HepG2 (cell line): Measurements from ENCODE around the gene PAPPA. TPM values are rescaled to one million over a fixed set of nuclear protein-coding genes. Genes with fewer than 3 reads are reported as not detected.

ENCODE experiments used
- ATAC-seq: fragments of 200-7000 bp; cut with Tn5 transposase; 3 replicates; pipeline ENCODE4 v1.9.1; 2020; ENCODE audit warnings: mild to moderate bottlenecking, moderate library complexity
- BruUV-seq: library from RNA; stranded (reverse); fragments of 400-500 nt; replicated peaks from 2 replicates; lab custom pipeline; 2021; lab: Mats Ljungman, UMichigan
- CTCF ChIA-PET: fragments of 300-600 bp; formaldehyde crosslinking; extraction: SDS; loops from one replicate; lab custom pipeline; 2021; ENCODE audit warnings: low total read pairs, inconsistent platforms, low intra/inter-chr PET ratio; lab: Yijun Ruan, JAX
- POLR2A ChIA-PET: fragments of 350-600 bp; sonication (Branson Sonifier 250); formaldehyde crosslinking; loops from one replicate; lab custom pipeline; 2020; ENCODE audit warnings: antibody characterized with exemption, inconsistent platforms; lab: Yijun Ruan, JAX
- DNase-seq: peaks from one replicate; pipeline ENCODE4 v3.0.0-alpha.2; 2015; ENCODE audit warnings: low spot score
- FAIRE-seq: peaks from 3 replicates; lab custom pipeline; 2011; peaks lifted over from hg19 to GRCh38; lab: Jason Lieb, UNC
- H2AFZ ChIP-seq: one replicate; pipeline ENCODE4 v1.6.1; 2011; ENCODE audit warnings: low read length, inconsistent platforms
- H3K27ac ChIP-seq: fragments of 300-600 bp; 3 replicates; pipeline ENCODE4 v1.8.0; 2011; ENCODE audit warnings: mixed run types, mild to moderate bottlenecking, mixed read lengths, low read length, inconsistent platforms; ENCODE audit not compliant: insufficient read depth; ENCODE audit errors: extremely low read length
- H3K27me3 ChIP-seq, 2 experiments: fragments of 200-600 bp in 1 of 2; 2 replicates in 1 of 2; 3 replicates in 1 of 2; pipeline versions ENCODE4 v1.6.0 to v1.8.0; 2011; ENCODE audit warnings: low read length in 2 of 2, mild to moderate bottlenecking in 2 of 2, moderate library complexity in 2 of 2, inconsistent platforms in 1 of 2; ENCODE audit not compliant: insufficient read depth in 2 of 2, control insufficient read depth in 1 of 2
- H3K36me3 ChIP-seq, 2 experiments: fragments of 200-600 bp in 1 of 2; replicated peaks in 1 of 2; 2 replicates in 1 of 2; 3 replicates in 1 of 2; pipeline versions ENCODE4 v1.5.1 to v1.8.0; 2011; ENCODE audit warnings: low read length in 2 of 2, inconsistent platforms in 1 of 2; ENCODE audit not compliant: insufficient read depth in 2 of 2, control insufficient read depth in 1 of 2
- H3K4me1 ChIP-seq: 2 replicates; pipeline ENCODE4 v1.5.1; 2012; ENCODE audit warnings: low read length, inconsistent platforms; ENCODE audit not compliant: insufficient read depth
- H3K4me2 ChIP-seq: 2 replicates; pipeline ENCODE4 v1.6.0; 2011; ENCODE audit warnings: low read depth, low read length, inconsistent platforms
- H3K4me3 ChIP-seq, 3 experiments: fragments of 200-600 bp in 1 of 3; sonication (generic), shearing (Covaris generic) in 1 of 3; replicated peaks in 1 of 3; 2 replicates each; pipeline ENCODE4 v1.5.1; 2011 to 2016; ENCODE audit warnings: low read length in 3 of 3, inconsistent platforms in 2 of 3, low read depth in 2 of 3, mild to moderate bottlenecking in 2 of 3, control low read depth in 1 of 3, mixed read lengths in 1 of 3; ENCODE audit not compliant: insufficient read depth in 1 of 3
- H3K79me2 ChIP-seq: one replicate; pipeline ENCODE4 v1.6.1; 2011; ENCODE audit warnings: low read length, inconsistent platforms; ENCODE audit not compliant: insufficient read depth
- H3K9ac ChIP-seq: 2 replicates; pipeline ENCODE4 v1.6.0; 2011; ENCODE audit warnings: mild to moderate bottlenecking, low read depth, low read length, inconsistent platforms; ENCODE audit not compliant: insufficient read depth
- H3K9me3 ChIP-seq: 2 replicates; pipeline ENCODE4 v1.5.1; 2012; ENCODE audit warnings: mild to moderate bottlenecking, low read length
- H4K20me1 ChIP-seq: 2 replicates; pipeline ENCODE4 v1.6.0; 2011; ENCODE audit warnings: inconsistent platforms, mild to moderate bottlenecking, low read length, moderate library complexity; ENCODE audit not compliant: insufficient read depth
- ATAD3A ChIP-seq: sonication (generic); formaldehyde crosslinking; IDR thresholded peaks from 2 replicates; pipeline ENCODE4 v1.4.0; 2020; ENCODE audit warnings: missing genetic modification reagents
- DMAP1 ChIP-seq: IDR thresholded peaks from 2 replicates; pipeline ENCODE4 v1.6.1; 2016
- KAT7 ChIP-seq: IDR thresholded peaks from 2 replicates; pipeline ENCODE4 v1.6.1; 2018; ENCODE audit warnings: borderline replicate concordance, missing compliant biosample characterization
- MIER3 ChIP-seq: IDR thresholded peaks from 2 replicates; pipeline ENCODE4 v1.6.1; 2016; ENCODE audit warnings: missing compliant biosample characterization, borderline replicate concordance
- SNRNP70 ChIP-seq: fragments of 200-400 bp; formaldehyde crosslinking; IDR thresholded peaks from 2 replicates; pipeline ENCODE4 v1.6.1; 2017; ENCODE audit warnings: mild to moderate bottlenecking, low read depth, low read length, moderate library complexity
- SUZ12 ChIP-seq: fragments of 150-350 bp; IDR thresholded peaks from 2 replicates; pipeline ENCODE4 v1.6.1; 2014; ENCODE audit warnings: low read depth, low read length
- ZNF124 ChIP-seq: sonication (generic); formaldehyde crosslinking; IDR thresholded peaks from 2 replicates; pipeline ENCODE4 v1.4.0; 2020; ENCODE audit warnings: missing genetic modification reagents
- ZNF746 ChIP-seq: sonication (generic); formaldehyde crosslinking; IDR thresholded peaks from 2 replicates; pipeline ENCODE4 v1.8.0; 2022; ENCODE audit warnings: mild to moderate bottlenecking, missing genetic modification reagents
- WGBS: methylation state at CpG from one replicate; pipeline ENCODE4 v1.1.6; 2017; ENCODE audit warnings: low lambda C conversion rate; 5-methylcytosine and 5-hydroxymethylcytosine counted together
- in situ Hi-C: cut with HindIII; loops from 2 replicates; pipeline ENCODE4 v1.10.0; 2017; ENCODE audit warnings: low pct_unique_long_range_greater_than_20kb; ENCODE audit not compliant: extremely low pct_ligation_motif_present
- intact Hi-C: fragments of 100-400 bp; cut with micrococcal nuclease; formaldehyde crosslinking; loops from one replicate; pipeline ENCODE4 v1.10.0; 2022; ENCODE audit not compliant: unreplicated experiment
- polyA plus RNA-seq, 8 experiments: library from polyadenylated mRNA; depleted of rRNA in 3 of 8; stranded (reverse) in 7 of 8; unstranded in 1 of 8; fragments of >200 nt; fragmentation: Illumina TruSeq in 4 of 8; extraction: Trizol in 4 of 8; gene quantifications; 2 replicates each; pipeline versions ENCODE4 v1.2.1 to v1.2.3, GENCODE V29; 2011 to 2016; ENCODE audit warnings: low read depth in 4 of 8, missing spikeins in 1 of 8, mixed read lengths in 1 of 8; ENCODE audit not compliant: insufficient read depth in 1 of 8
- total RNA-seq, 5 experiments: library from RNA; depleted of rRNA; stranded (reverse); fragments of >200 nt; fragmentation: Illumina TruSeq; extraction: Trizol; gene quantifications; 2 replicates each; pipeline ENCODE4 v1.2.3, GENCODE V29; 2016; ENCODE audit warnings: low read depth in 1 of 5
- TF ChIP-seq, protein P1 (sequence below): IDR thresholded peaks from 2 replicates; pipeline ENCODE4 v1.6.1; 2016; ENCODE audit warnings: low read depth, missing genetic modification reagents, missing compliant biosample characterization
- TF ChIP-seq, protein P2 (sequence below): IDR thresholded peaks from 2 replicates; pipeline ENCODE4 v1.6.1; 2016; ENCODE audit warnings: missing genetic modification reagents, missing compliant biosample characterization

The PAPPA gene
- total and polyA plus RNA-seq, 2 of the 13 experiments (the other 11 are each of a cell fraction or from before 2014, with no cell fraction given) = 0.09 to 0.11 TPM

DNA sequence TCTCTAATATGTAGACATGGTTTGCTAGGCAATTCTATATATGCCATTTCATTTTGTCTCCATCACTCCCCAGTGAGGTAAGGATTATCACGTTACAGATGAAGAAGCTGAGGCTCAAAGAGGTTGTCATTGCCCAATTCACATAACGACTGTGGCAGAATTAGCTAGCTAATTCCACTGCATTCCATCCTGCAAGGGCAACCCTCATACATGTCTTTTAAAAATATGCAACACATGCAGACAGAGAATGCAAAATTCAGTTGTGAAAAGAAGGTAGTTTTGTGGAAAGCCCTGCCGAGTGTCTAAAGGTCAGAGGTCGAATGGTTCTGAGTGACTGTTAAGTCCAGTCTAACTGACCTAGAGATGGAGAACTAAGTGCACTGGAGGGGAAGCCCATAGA, 219.2 kb downstream of the PAPPA start:
- Histone ChIP-seq H3K27ac (no peak overlapping the region), H2AFZ (no peak overlapping the region), H4K20me1 (no peaks in the 10 kb centered on the region), H3K36me3 (no peaks in the 10 kb centered on the region), H3K27me3 (no peaks in the 10 kb centered on the region), H3K4me2 (no peak overlapping the region), H3K4me3 (no peak overlapping the region), H3K4me1 (no peaks in the 10 kb centered on the region), H3K9ac (no peak overlapping the region), H3K9me3 (no peaks in the 10 kb centered on the region), H3K79me2 (no peaks in the 10 kb centered on the region)
- WGBS = 62% methylated on average over 4 of the region's 4 CpGs
- DNase-seq (no peak), ATAC-seq (no peak), FAIRE-seq (no peak)
- BruUV-seq = no TSS peak
- intact Hi-C loops = no loop called here
- in situ Hi-C loops = no loop called here
- CTCF ChIA-PET = no interaction called here
- POLR2A ChIA-PET = no interaction called here
- TF ChIP-seq ZNF746 (CRISPR knock-in tag) = no peak
- TF ChIP-seq MIER3 (CRISPR knock-in tag) = no peak
- TF ChIP-seq ZNF124 (CRISPR knock-in tag) = no peak
- no peak for TF ChIP-seq ATAD3A (CRISPR knock-in tag)
- TF ChIP-seq SUZ12 = no peak
- no peak for TF ChIP-seq SNRNP70
- TF ChIP-seq DMAP1 (CRISPR knock-in tag) = no peak
- TF ChIP-seq KAT7 = no peak
- TF ChIP-seq, protein P1, sequence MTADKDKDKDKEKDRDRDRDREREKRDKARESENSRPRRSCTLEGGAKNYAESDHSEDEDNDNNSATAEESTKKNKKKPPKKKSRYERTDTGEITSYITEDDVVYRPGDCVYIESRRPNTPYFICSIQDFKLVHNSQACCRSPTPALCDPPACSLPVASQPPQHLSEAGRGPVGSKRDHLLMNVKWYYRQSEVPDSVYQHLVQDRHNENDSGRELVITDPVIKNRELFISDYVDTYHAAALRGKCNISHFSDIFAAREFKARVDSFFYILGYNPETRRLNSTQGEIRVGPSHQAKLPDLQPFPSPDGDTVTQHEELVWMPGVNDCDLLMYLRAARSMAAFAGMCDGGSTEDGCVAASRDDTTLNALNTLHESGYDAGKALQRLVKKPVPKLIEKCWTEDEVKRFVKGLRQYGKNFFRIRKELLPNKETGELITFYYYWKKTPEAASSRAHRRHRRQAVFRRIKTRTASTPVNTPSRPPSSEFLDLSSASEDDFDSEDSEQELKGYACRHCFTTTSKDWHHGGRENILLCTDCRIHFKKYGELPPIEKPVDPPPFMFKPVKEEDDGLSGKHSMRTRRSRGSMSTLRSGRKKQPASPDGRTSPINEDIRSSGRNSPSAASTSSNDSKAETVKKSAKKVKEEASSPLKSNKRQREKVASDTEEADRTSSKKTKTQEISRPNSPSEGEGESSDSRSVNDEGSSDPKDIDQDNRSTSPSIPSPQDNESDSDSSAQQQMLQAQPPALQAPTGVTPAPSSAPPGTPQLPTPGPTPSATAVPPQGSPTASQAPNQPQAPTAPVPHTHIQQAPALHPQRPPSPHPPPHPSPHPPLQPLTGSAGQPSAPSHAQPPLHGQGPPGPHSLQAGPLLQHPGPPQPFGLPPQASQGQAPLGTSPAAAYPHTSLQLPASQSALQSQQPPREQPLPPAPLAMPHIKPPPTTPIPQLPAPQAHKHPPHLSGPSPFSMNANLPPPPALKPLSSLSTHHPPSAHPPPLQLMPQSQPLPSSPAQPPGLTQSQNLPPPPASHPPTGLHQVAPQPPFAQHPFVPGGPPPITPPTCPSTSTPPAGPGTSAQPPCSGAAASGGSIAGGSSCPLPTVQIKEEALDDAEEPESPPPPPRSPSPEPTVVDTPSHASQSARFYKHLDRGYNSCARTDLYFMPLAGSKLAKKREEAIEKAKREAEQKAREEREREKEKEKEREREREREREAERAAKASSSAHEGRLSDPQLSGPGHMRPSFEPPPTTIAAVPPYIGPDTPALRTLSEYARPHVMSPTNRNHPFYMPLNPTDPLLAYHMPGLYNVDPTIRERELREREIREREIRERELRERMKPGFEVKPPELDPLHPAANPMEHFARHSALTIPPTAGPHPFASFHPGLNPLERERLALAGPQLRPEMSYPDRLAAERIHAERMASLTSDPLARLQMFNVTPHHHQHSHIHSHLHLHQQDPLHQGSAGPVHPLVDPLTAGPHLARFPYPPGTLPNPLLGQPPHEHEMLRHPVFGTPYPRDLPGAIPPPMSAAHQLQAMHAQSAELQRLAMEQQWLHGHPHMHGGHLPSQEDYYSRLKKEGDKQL (CRISPR knock-in tag) = no peak
- TF ChIP-seq, protein P2, sequence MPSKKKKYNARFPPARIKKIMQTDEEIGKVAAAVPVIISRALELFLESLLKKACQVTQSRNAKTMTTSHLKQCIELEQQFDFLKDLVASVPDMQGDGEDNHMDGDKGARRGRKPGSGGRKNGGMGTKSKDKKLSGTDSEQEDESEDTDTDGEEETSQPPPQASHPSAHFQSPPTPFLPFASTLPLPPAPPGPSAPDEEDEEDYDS (CRISPR knock-in tag) = no peak
- TF ChIP-seq, all 625 proteins: peak for 0
